HFFc6 (cell line): ENCODE measurements around the gene MMS19. TPM values are rescaled to one million over a fixed set of nuclear protein-coding genes. Genes with fewer than 3 reads are reported as not detected.
"Not testable (repeated sequence)": the region's sequence is repeated elsewhere in the genome, so short reads cannot be mapped to it uniquely, and the experiment has no call there.

ENCODE experiments used
- DNase-seq: peaks from one replicate; pipeline ENCODE4 v3.0.0-alpha.2; 2018
- H3K27ac Mint-ChIP-seq: 2 replicates; pipeline ENCODE4 v1.8.0; 2020; ENCODE audit warnings: mild to moderate bottlenecking, mixed read lengths
- H3K27me3 Mint-ChIP-seq: 2 replicates; pipeline ENCODE4 v1.8.0; 2021; ENCODE audit warnings: mild to moderate bottlenecking, moderate library complexity, mixed read lengths; ENCODE audit not compliant: insufficient read depth
- H3K36me3 Mint-ChIP-seq: 2 replicates; pipeline ENCODE4 v1.8.0; 2021; ENCODE audit warnings: low read depth, mixed read lengths
- H3K4me1 Mint-ChIP-seq: 2 replicates; pipeline ENCODE4 v1.8.0; 2020; ENCODE audit warnings: low read depth, mixed read lengths
- H3K4me3 Mint-ChIP-seq: 2 replicates; pipeline ENCODE4 v1.8.0; 2020; ENCODE audit warnings: mild to moderate bottlenecking, moderate library complexity, mixed read lengths
- H3K9me3 Mint-ChIP-seq: 2 replicates; pipeline ENCODE4 v1.8.0; 2020; ENCODE audit warnings: mild to moderate bottlenecking, mixed read lengths
- total RNA-seq, 6 experiments: library from RNA; stranded (reverse); fragmentation: NEBNext Ultra II Directional; extraction: Animal tissue kit (Norgen Biotek cat#: 25700); gene quantifications; 2 replicates in 1 of 6; 3 replicates in 5 of 6; pipeline ENCODE4 v1.2.3, GENCODE V29; 2021
- TF ChIP-seq, protein P1 (sequence below): fragments of 200-600 bp; sonication (generic); IDR thresholded peaks from 2 replicates; pipeline ENCODE4 v1.5.0; 2021; ENCODE audit warnings: antibody characterized with exemption, mild to moderate bottlenecking

MMS19 gene
- total RNA-seq, 6 experiments from 2014 or later: 53.8 to 61.2 (median 56.3) TPM

DNA sequence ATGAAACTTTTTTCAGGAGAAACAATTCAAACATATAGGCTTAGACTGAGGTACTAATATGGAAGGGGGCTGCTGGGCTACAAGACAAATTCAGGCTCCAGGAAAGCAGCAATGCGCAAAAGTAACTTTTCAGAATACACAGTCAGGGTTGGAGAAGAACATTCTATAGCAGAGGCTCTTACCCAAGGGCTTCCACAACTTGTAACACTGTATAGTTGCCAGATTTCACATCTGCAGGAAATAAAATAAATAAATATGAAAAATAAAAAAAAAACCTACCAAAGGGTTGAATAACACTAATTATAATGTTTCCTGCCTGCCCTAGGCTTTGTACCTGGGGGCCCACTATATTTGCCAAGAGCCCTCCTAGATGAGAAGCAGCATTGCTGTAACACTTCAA, 14.3 kb downstream of the MMS19 start:
- H3K4me3 Mint-ChIP-seq: no peak overlapping the region

DNA sequence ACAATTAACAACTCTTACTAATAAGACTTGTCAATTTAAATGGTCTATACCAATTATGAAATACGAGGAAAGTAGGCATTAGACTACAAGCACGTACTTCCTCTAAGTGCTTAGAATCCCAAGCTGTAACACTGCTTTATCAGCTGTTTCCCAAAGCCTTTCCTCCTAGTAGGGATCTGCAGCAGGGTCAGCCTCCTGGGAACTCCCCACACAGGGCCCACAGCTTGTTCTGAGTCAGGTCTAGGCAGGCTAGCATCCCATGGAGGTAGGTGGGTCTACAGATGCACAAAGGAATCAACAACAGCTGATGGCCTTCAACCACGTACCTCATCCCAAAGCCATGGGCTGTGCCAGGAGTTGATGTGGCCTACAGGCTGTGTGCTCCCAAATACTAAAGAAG, 14.7 kb downstream of the MMS19 start:
- Mint-ChIP-seq H3K27ac (no peak overlapping the region), H3K36me3 (peaks cover 25% of the 10 kb centered on the region), H3K27me3 (no peaks in the 10 kb centered on the region), H3K4me1 (peaks cover 39% of the 10 kb centered on the region), H3K9me3 (no peaks in the 10 kb centered on the region), H3K4me3 (no peak overlapping the region)
- DNase-seq: no peak
- TF ChIP-seq, protein P1, sequence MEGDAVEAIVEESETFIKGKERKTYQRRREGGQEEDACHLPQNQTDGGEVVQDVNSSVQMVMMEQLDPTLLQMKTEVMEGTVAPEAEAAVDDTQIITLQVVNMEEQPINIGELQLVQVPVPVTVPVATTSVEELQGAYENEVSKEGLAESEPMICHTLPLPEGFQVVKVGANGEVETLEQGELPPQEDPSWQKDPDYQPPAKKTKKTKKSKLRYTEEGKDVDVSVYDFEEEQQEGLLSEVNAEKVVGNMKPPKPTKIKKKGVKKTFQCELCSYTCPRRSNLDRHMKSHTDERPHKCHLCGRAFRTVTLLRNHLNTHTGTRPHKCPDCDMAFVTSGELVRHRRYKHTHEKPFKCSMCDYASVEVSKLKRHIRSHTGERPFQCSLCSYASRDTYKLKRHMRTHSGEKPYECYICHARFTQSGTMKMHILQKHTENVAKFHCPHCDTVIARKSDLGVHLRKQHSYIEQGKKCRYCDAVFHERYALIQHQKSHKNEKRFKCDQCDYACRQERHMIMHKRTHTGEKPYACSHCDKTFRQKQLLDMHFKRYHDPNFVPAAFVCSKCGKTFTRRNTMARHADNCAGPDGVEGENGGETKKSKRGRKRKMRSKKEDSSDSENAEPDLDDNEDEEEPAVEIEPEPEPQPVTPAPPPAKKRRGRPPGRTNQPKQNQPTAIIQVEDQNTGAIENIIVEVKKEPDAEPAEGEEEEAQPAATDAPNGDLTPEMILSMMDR: no peak

More for the DNA sequence above, 14.3 kb downstream of the MMS19 start:
- DNase-seq: no peak
- Mint-ChIP-seq H3K4me1 (peaks cover 41% of the 10 kb centered on the region), H3K27ac (no peak overlapping the region), H3K9me3 (no peaks in the 10 kb centered on the region), H3K27me3 (no peaks in the 10 kb centered on the region), H3K36me3 (peaks cover 25% of the 10 kb centered on the region)
- TF ChIP-seq, protein P1: no peak

DNA sequence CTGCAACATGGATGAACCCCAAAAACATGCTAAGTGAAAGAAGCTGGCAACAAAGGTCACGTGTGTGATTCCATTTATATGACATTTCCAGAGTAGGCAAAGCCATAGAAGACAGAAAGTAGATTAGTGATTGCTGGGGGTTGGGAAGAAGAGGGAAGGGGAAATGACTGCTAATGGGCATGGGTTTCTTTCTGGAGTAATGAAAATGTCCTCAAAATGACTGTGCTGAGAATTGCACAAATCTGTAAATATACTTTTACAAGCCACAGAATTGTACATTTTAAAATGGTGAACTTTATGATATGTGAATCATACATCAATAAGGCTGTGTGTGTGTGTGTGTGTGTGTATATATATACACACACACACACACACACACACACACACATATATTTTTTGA, 15.8 kb downstream of the MMS19 start:
- Mint-ChIP-seq H3K4me3 (no peak overlapping the region), H3K27ac (no peak overlapping the region), H3K9me3 (no peaks in the 10 kb centered on the region), H3K4me1 (peaks cover 39% of the 10 kb centered on the region), H3K27me3 (no peaks in the 10 kb centered on the region), H3K36me3 (peaks cover 34% of the 10 kb centered on the region)
- TF ChIP-seq, protein P1: no peak
- DNase-seq: no peak

DNA sequence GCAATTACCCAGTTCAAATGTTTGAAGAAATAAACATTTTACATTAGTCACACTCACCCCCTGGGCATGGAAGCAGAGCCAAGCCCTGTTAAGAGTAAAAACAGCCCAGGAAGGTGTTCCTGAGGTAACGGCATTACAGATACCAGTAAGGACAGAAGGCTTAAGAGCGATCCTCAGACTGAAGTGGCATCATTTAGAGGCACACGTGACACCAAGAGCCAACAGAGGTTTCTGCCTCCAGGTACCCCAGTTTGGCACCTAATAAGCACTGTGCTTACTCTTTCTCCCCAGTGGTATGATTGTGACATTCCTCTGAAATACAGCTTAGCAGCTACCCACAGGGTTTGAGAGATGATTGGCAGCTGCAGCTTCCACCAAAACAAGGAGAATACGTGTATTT, 17.2 kb downstream of the MMS19 start:
- Mint-ChIP-seq H3K4me1 (peaks cover 43% of the 10 kb centered on the region), H3K4me3 (no peak overlapping the region), H3K36me3 (peaks cover 38% of the 10 kb centered on the region), H3K27me3 (no peaks in the 10 kb centered on the region), H3K27ac (peak overlapping the region; percentile 68), H3K9me3 (no peaks in the 10 kb centered on the region)
- DNase-seq: peak; percentile 15
- TF ChIP-seq, protein P1: no peak

DNA sequence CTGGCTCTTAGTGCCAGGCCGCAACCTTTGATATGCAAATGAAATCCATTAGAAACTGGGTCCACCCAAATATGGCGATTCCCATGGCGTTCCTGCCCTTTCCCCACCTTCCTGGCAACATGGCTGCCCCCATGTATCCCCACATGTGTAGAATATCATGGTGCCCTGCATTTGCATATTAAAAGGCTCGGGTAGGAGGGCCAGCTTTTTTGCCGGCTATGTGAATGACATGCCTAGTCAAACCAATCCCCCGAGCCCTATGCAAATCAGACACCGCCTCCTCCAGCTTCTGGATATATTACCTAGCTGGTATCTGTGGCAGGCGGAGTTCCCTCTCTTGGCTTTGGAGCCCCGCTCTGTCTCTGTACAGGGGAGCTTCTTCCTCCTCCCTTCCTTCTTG, 18.3 kb downstream of the MMS19 start:
- 0 out of 2 replicates have a peak overlapping the region, but pooled peaks have one; percentile 68 for H3K27ac Mint-ChIP-seq
- H3K4me3 Mint-ChIP-seq: no peak overlapping the region
- peaks cover 44% of the 10 kb centered on the region for H3K4me1 Mint-ChIP-seq
- H3K27me3 Mint-ChIP-seq: no peaks in the 10 kb centered on the region
- H3K36me3 Mint-ChIP-seq: peaks cover 37% of the 10 kb centered on the region
- H3K9me3 Mint-ChIP-seq: no peaks in the 10 kb centered on the region
- DNase-seq: no peak
- TF ChIP-seq, protein P1: no peak

DNA sequence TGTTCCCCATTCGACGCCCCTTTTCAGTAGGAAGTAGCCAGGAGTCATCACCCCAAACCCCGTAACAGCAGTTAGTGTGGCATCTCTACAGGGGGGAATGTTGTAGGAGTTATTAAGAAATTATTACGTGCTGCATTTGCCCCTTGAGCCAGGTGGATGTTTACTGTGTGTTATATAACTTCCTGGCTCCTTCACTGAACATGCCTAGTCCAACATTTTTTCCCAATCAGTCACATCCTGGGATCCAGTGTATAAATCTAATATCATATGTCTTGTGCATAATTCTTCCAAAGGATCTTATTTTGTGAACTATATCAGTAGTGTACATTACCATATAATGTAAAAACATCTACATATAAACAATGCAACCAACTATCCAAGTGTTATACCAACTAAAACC, 18.8 kb downstream of the MMS19 start:
- Mint-ChIP-seq H3K4me1 (peaks cover 44% of the 10 kb centered on the region), H3K27ac (peak overlapping the region; percentile 39), H3K36me3 (peaks cover 40% of the 10 kb centered on the region)
- peak; percentile 9 for DNase-seq
- not testable (repeated sequence) for H3K9me3 Mint-ChIP-seq, H3K4me3 Mint-ChIP-seq, H3K27me3 Mint-ChIP-seq
